GM12891 (cell line): ENCODE data around the gene SCAMP4.

Source experiments
- POLR2A ChIP-seq: IDR thresholded peaks from 2 replicates; pipeline ENCODE4 v1.6.1; 2011; ENCODE audit warnings: low read depth, low read length, control low read depth
- POLR2AphosphoS5 ChIP-seq: IDR thresholded peaks from 2 replicates; pipeline ENCODE4 v1.6.1; 2011; ENCODE audit warnings: low read depth, low read length, control low read depth
- POU2F2 ChIP-seq: IDR thresholded peaks from 2 replicates; pipeline ENCODE4 v1.6.1; 2011; ENCODE audit warnings: low read depth, mild to moderate bottlenecking, control low read depth, low read length, moderate library complexity
- SPI1 ChIP-seq: IDR thresholded peaks from 2 replicates; pipeline ENCODE4 v1.6.1; 2011; ENCODE audit warnings: low read depth, low read length, control low read depth
- TAF1 ChIP-seq: IDR thresholded peaks from 2 replicates; pipeline ENCODE4 v1.6.1; 2011; ENCODE audit warnings: low read depth, low read length, control low read depth

DNA sequence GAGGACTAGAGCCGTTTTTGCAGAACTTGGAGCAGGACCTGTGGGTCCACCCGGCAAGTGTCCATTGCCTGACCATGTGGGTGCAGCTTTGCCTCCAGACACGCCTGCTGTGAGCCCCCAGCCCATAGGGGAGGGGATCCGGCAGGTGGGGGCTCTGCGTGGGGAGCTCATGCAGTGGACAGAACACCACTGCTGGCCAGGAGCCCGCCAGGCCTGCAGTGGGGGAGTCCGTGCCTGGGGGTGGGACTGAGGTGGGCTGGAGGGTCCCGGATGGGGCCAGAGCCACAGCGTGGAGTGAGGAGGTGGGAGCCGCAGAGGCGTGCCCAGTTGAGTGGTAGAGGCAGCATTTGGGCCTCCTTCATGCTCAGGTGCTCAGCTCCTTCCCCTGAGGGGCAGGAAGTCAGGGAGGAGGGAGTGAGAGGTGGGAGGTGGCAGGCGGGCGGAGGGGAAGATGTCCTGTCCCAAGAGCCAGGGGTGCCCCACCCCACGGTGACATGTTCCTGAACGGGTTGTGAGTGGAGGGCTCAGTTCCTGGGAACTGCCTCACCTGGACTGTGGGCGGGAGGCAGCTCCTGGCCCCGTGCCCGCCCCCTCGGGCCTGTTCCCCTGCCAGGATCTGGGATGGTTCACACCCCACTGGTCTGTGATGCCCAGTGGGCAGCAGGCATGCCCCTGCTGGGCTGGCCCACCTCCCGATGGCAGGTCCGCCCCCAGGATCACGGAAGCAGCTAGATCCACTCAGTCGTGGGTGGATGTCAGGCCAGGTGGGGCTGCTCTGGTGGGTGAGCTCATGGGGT is 8.8 kb downstream of the SCAMP4 start:
- no peak for TF ChIP-seq POLR2A
- TF ChIP-seq TAF1: no peak
- no peak for TF ChIP-seq SPI1
- no peak for TF ChIP-seq POU2F2
- TF ChIP-seq POLR2AphosphoS5: no peak
